Endothelial cell (in vitro differentiated cells): ENCODE measurements around the gene CD96. TPM values are rescaled to one million over a fixed set of nuclear protein-coding genes. Genes with fewer than 3 reads are reported as not detected.

Source experiments
- DNase-seq: peaks from one replicate; pipeline ENCODE4 v3.0.0; 2021; ENCODE audit warnings: low spot score
- H3K27ac Mint-ChIP-seq: one replicate; pipeline ENCODE4 v1.8.0; 2021; ENCODE audit warnings: mixed read lengths, inconsistent platforms; ENCODE audit not compliant: unreplicated experiment
- H3K27me3 Mint-ChIP-seq: one replicate; pipeline ENCODE4 v1.8.0; 2021; ENCODE audit warnings: mild to moderate bottlenecking, moderate library complexity, mixed read lengths, inconsistent platforms; ENCODE audit not compliant: unreplicated experiment
- H3K36me3 Mint-ChIP-seq: one replicate; pipeline ENCODE4 v1.8.0; 2021; ENCODE audit warnings: mild to moderate bottlenecking, low read depth, mixed read lengths, inconsistent platforms; ENCODE audit not compliant: unreplicated experiment
- H3K4me1 Mint-ChIP-seq: one replicate; pipeline ENCODE4 v1.8.0; 2021; ENCODE audit warnings: mild to moderate bottlenecking, mixed read lengths, inconsistent platforms; ENCODE audit not compliant: unreplicated experiment
- H3K4me3 Mint-ChIP-seq: one replicate; pipeline ENCODE4 v1.8.0; 2021; ENCODE audit warnings: mild to moderate bottlenecking, mixed read lengths, inconsistent platforms; ENCODE audit not compliant: unreplicated experiment
- H3K9me3 Mint-ChIP-seq: one replicate; pipeline ENCODE4 v1.8.0; 2021; ENCODE audit warnings: mixed read lengths, inconsistent platforms; ENCODE audit not compliant: unreplicated experiment
- CTCF ChIP-seq: fragments of 200-600 bp; sonication (generic); IDR thresholded peaks from one replicate; pipeline ENCODE4 v1.5.0; 2021; ENCODE audit warnings: antibody characterized with exemption; ENCODE audit not compliant: unreplicated experiment
- total RNA-seq: library from RNA; stranded (reverse); fragmentation: NEBNext Ultra II Directional; extraction: Animal tissue kit (Norgen Biotek cat#: 25700); gene quantifications from one replicate; pipeline ENCODE4 v1.2.1, GENCODE V29; 2021; ENCODE audit not compliant: unreplicated experiment

The CD96 gene
- total RNA-seq, 1 donor from 2014 or later, result not detected

DNA sequence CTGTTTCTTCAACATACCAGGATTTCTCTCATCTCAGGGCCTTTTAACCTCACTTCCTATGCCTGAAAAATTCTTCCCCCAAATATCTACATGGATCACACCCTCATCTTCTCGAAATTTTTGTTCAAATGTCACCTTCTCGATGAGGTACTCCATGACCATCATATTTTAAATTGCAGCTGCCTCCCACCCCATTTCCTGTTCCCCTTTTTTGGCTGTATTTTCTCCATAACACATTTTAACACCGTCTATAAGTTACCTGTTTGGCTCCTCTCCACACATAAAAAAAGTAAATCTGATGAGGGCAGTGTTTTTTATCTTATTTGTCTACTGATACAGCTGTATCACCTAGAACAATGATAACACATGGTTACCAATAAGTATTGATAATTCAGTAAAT lies 73.9 kb downstream of the CD96 start:
- H3K4me1 Mint-ChIP-seq, result peaks cover 4% of the 10 kb centered on the region
- no peaks in the 10 kb centered on the region for H3K36me3 Mint-ChIP-seq
- H3K4me3 Mint-ChIP-seq, result no peak overlapping the region
- H3K9me3 Mint-ChIP-seq, result no peaks in the 10 kb centered on the region
- no peak for TF ChIP-seq CTCF
- H3K27ac Mint-ChIP-seq, result no peak overlapping the region
- no peak for DNase-seq
- peaks cover 4% of the 10 kb centered on the region for H3K27me3 Mint-ChIP-seq

DNA sequence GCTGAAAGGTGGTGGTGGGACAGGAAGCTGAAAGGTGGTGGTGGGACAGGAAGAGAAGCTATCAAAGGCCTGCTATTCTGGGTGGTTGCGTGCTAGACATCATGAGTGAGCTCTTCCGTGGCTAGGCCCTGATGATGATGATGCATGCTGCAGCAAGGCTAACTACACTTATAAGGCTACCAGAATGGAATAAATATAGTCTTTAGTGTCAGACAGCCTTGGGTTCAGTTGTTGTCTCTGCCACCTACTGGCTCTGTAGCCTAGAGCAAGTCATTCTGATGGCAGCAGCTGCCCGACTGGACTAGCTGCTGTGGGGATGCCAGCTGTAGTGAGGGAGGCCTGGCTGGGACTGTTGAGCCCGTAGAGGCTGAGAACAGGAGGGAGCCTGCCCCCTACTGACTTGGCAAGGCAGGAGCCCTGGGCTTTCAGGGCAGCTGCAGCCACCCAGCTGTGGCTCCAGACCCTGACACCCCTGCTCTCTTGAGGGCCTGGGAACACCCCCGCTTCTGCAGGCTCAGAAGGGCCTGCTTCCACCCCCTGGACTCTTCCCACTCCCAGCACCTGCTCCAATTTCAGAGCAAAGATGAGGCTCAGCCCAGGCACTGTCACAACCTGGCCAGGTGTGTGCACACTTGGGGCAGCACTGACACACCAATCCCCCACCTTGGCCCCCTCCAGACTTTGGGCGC lies 74.6 kb downstream of the CD96 start:
- H3K4me3 Mint-ChIP-seq, result no peak overlapping the region
- peaks cover 4% of the 10 kb centered on the region for H3K27me3 Mint-ChIP-seq
- TF ChIP-seq CTCF, result no peak
- no peaks in the 10 kb centered on the region for H3K9me3 Mint-ChIP-seq
- DNase-seq, result no peak
- no peaks in the 10 kb centered on the region for H3K36me3 Mint-ChIP-seq
- peaks cover 4% of the 10 kb centered on the region for H3K4me1 Mint-ChIP-seq
- H3K27ac Mint-ChIP-seq, result no peak overlapping the region

DNA sequence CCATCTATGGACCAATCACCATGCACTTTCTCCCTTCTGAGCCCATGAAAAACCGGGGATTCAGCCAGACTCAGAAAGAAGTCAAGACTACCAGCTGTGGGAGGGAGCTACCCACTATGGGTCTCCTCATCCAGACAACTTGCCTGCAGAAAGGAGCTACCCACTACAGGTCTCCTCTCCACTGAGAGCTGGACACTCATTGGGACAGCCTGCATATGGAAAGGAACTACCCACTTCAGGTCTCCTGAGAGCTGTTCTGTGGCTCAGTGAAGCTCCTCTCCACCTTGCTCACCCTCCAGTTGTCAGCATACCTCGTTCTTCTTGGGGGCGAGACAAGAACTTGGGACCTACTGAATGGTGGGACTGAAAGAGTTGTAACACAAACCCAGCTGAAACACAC lies 75.4 kb downstream of the CD96 start:
- H3K27me3 Mint-ChIP-seq, result peaks cover 4% of the 10 kb centered on the region
- peaks cover 4% of the 10 kb centered on the region for H3K4me1 Mint-ChIP-seq
- no peak for DNase-seq
- no peaks in the 10 kb centered on the region for H3K9me3 Mint-ChIP-seq
- TF ChIP-seq CTCF, result no peak
- no peaks in the 10 kb centered on the region for H3K36me3 Mint-ChIP-seq
- H3K27ac Mint-ChIP-seq, result no peak overlapping the region
- H3K4me3 Mint-ChIP-seq, result no peak overlapping the region

DNA sequence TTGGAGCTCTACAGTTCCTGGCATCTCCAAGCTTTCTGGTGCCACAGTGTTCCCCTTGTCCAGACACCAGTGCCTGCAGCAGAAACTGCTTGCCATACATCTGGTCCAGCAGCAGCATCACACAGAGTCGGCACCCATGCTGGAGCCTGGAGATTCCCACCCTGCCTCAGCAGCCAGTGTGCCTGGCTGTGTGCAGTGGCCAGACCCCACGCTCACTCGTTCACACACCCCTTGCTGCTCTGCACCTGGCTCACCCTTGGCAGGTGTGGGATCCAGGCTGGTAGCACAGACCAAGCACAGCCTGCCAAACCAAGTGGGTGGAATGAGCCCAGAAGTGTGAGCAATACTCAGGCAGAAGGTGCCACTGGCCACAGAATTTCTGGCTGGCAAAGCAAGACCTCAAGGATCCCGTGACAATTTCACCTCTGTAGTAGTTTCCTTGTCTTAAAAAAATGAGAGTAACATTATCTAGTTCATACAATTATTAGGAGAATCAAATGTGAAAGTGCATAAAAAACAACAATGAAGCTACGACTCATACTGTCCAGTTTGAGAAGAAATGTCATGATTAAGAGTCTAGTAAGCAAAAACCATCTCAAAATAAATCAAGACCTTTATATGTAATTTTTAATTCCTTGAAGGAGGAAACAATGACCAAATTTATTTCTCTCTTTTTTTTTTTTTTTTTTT lies 76.1 kb downstream of the CD96 start:
- no peak overlapping the region for H3K4me3 Mint-ChIP-seq
- no peak for TF ChIP-seq CTCF
- H3K36me3 Mint-ChIP-seq, result no peaks in the 10 kb centered on the region
- peaks cover 4% of the 10 kb centered on the region for H3K27me3 Mint-ChIP-seq
- no peaks in the 10 kb centered on the region for H3K9me3 Mint-ChIP-seq
- H3K27ac Mint-ChIP-seq, result no peak overlapping the region
- H3K4me1 Mint-ChIP-seq, result peaks cover 4% of the 10 kb centered on the region
- no peak for DNase-seq

GRCh38 chr3:111618945-111619344 lies 76.9 kb downstream of the CD96 start:
- Mint-ChIP-seq H3K27ac (no peak overlapping the region), H3K36me3 (no peaks in the 10 kb centered on the region), H3K27me3 (peaks cover 4% of the 10 kb centered on the region), H3K4me1 (peaks cover 4% of the 10 kb centered on the region), H3K4me3 (no peak overlapping the region), H3K9me3 (no peaks in the 10 kb centered on the region)
- no peak for TF ChIP-seq CTCF
- DNase-seq, result no peak
